DND-41 (cell line): ENCODE results near the gene ERCC1.

Source experiments
- EZH2 ChIP-seq: IDR thresholded peaks from 3 replicates; pipeline ENCODE4 v1.6.1; 2012; ENCODE audit warnings: borderline replicate concordance, low read depth, mild to moderate bottlenecking, moderate library complexity, low read length, inconsistent platforms; ENCODE audit not compliant: severe bottlenecking
- TF ChIP-seq, protein P1 (sequence below): IDR thresholded peaks from 2 replicates; pipeline ENCODE4 v1.5.1; 2012; ENCODE audit warnings: borderline replicate concordance, low read length, moderate library complexity, mild to moderate bottlenecking; ENCODE audit not compliant: poor library complexity, severe bottlenecking; ENCODE audit errors: extremely low read depth

DNA sequence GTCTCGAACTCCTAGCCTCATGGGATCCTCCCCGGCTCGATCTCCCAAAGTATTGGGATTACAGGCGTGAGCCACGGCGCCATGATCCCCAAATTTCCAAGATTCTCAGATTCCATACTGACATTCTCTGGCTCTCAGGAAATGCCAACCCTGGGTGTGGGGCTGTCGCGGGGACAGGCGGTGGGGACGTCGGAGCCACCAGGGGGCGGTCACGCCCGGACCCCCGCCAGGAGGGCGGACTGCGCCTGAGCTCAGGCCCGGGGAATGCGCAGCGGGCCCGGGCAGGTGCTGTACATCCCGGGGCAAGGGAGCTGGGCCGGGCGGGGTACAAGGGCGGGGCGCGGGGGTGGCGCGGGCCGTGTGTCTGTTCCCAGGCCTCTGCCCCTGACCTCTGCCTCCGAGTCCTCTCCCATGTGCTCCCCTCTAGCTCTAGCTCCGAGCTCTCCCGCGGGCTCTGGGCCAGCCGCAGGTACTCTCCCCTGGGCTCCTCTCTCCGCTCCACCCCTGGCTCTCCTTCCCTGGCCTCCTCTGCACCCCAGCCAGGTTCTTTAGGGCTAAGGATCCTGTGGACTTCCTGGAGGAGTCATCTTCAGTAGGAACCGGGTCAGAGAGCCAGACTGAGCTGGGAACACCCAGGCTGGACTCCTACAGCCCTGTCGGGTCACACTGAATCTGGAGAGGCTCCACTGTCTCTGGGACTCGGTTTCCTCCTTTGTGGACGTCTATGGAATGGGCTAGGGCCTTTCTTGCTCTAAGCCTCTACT, 21.2 kb downstream of the ERCC1 start:
- TF ChIP-seq, protein P1, sequence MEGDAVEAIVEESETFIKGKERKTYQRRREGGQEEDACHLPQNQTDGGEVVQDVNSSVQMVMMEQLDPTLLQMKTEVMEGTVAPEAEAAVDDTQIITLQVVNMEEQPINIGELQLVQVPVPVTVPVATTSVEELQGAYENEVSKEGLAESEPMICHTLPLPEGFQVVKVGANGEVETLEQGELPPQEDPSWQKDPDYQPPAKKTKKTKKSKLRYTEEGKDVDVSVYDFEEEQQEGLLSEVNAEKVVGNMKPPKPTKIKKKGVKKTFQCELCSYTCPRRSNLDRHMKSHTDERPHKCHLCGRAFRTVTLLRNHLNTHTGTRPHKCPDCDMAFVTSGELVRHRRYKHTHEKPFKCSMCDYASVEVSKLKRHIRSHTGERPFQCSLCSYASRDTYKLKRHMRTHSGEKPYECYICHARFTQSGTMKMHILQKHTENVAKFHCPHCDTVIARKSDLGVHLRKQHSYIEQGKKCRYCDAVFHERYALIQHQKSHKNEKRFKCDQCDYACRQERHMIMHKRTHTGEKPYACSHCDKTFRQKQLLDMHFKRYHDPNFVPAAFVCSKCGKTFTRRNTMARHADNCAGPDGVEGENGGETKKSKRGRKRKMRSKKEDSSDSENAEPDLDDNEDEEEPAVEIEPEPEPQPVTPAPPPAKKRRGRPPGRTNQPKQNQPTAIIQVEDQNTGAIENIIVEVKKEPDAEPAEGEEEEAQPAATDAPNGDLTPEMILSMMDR, result peak; percentile 29
- TF ChIP-seq EZH2, result no peak
